ENCODE measurements around the gene SLC45A1. TPM values are rescaled to one million over a fixed set of nuclear protein-coding genes. Genes with fewer than 3 reads are reported as not detected.

SLC45A1 gene
- total and polyA plus RNA-seq, 12 donors = 0.53 to 4.1 (median 1.6) TPM

DNA sequence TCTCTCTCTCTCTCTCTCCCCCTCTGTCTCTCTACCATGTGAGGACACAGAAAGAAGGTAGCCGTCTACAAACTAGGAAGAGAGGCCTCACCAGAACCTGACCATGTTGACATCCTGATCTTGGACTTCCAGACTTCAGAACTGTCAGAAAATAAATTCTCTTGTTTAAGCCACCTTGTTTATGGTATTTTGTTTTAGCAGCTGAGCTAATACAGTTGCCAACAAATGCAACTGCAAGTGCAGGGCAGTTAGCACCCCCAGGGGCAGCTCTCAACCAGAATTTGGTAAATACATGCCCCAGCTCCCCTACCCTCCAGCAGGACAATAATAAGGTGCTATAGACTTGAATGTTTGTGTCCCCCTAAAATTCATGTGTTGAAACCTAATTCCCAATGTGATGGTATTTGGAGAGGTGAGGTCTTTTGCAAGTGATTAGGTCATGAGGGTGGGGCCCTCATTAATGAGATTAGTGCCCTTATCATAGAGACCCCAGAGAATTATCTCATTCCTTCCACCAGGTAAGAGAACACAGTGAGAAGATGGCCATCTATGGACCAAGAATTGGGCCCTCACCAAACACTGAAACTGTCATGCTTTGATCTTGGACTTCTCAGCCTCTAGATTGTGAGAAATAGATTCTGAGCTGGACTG lies 6.7 kb upstream of the SLC45A1 start:
- Histone ChIP-seq H3K4me3 (no peak overlapping the region), H3K9me3 (peaks cover 0 to 9% (median 0%) of the 10 kb centered on the region in 11 donors), H3K4me1 (peaks cover 0 to 20% (median 5%) of the 10 kb centered on the region in 9 donors), H3K27me3 (peaks cover 0 to 18% (median 0%) of the 10 kb centered on the region in 7 donors), H3K36me3 (no peaks in the 10 kb centered on the region), H3K27ac (no peak overlapping the region)
- TF ChIP-seq, protein P1, sequence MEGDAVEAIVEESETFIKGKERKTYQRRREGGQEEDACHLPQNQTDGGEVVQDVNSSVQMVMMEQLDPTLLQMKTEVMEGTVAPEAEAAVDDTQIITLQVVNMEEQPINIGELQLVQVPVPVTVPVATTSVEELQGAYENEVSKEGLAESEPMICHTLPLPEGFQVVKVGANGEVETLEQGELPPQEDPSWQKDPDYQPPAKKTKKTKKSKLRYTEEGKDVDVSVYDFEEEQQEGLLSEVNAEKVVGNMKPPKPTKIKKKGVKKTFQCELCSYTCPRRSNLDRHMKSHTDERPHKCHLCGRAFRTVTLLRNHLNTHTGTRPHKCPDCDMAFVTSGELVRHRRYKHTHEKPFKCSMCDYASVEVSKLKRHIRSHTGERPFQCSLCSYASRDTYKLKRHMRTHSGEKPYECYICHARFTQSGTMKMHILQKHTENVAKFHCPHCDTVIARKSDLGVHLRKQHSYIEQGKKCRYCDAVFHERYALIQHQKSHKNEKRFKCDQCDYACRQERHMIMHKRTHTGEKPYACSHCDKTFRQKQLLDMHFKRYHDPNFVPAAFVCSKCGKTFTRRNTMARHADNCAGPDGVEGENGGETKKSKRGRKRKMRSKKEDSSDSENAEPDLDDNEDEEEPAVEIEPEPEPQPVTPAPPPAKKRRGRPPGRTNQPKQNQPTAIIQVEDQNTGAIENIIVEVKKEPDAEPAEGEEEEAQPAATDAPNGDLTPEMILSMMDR (IDR thresholded peaks at IDR 0.05) = no peak
- intact Hi-C loops (cut with DNase I) = loop anchor here in 5 of 10 donors (5.0 to 10.0 kb wide), 3 partner anchors 326 to 636 kb away; no protein-coding TSS in a partner anchor
- DNase-seq (no peak), ATAC-seq (no peak)
- 90 to 92% methylated on average over 1 of the region's 1 CpG for WGBS, 2 donors

DNA sequence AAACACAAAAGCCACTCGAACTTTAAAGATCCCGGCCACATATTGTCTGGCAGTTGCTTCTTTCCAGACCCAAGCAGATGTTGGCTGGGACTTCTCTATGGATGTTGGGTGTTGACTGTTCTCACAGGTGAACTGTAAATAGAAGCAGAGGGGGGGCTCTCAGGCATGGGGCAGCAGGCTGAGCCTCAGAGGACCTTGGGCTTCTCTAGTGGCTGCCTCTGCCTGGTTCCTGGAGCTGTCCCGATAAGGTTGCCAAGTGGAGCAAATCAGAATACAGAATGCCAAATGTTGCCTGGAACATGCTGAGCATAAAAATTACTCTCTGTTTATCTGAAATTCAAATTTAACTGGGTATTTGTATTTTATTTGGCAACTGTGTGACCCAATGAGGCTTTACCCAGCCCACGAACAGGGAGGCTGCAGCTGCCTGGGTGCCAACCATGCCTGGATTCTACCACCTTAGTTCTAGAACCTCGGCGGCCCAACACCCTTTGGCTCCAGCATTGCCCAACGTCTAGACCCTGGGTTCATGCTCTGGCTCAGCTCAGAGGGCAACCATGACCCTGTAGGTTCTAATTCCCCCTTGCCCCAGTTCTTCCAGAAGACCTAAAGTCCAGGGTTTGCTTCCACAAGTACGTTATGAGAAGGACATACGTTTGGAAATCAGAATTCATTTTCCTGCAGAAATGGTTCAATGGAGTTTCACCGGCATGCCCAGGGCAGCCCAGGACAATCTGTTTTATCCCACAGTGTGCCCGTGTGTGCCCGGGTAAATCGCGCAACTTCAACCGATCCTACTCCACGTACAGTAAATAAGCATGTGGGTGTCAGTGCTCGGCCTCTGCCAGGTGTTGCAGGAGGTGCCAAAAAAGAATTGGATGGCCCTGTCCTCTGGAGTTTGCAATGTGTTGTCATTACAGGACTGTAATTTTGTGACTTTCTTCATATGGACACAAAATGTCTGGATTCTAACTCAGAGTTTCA lies 5.4 kb upstream of the SLC45A1 start:
- WGBS, 2 donors = 74 to 77% methylated on average over 17 of the region's 17 CpGs
- TF ChIP-seq, protein P1 (IDR thresholded peaks at IDR 0.05) = no peak
- DNase-seq = no peak
- H3K4me3 ChIP-seq = no peak overlapping the region
- peak in 6 of 8 donors; percentile 34 to 68 (median 58) for ATAC-seq
- intact Hi-C loops (cut with DNase I) = loop anchor here in 6 of 10 donors (1.0 to 10.0 kb wide), 4 partner anchors 281 to 638 kb away; no protein-coding TSS in a partner anchor
- H3K36me3 ChIP-seq = no peaks in the 10 kb centered on the region
- peaks cover 0 to 9% (median 0%) of the 10 kb centered on the region in 11 donors for H3K9me3 ChIP-seq
- H3K27me3 ChIP-seq = peaks cover 0 to 32% (median 0%) of the 10 kb centered on the region in 7 donors
- H3K27ac ChIP-seq = no peak overlapping the region
- peaks cover 0 to 24% (median 5%) of the 10 kb centered on the region in 9 donors for H3K4me1 ChIP-seq

DNA sequence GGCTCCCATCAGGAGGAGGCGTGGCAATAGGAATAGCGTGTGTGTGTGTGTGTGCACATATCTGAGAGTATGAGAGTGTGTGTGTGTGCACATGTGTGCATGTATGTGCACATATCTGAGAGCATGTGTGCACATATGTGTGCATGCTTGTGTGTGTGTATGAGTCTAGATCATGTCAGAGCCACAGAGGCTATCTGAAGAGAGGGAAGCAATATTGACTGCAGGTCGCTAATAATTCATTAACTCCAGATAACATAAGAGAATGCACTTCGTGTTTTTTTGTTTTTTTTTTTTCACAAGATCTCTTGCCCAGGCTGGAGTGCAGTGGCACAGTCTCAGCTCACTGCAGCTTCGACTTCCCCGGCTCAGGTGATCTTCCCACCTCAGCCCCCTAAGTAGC lies 4.7 kb upstream of the SLC45A1 start:
- ATAC-seq (no peak), DNase-seq (no peak)
- intact Hi-C loops (cut with DNase I) = loop anchor here in 6 of 10 donors (1.0 to 10.0 kb wide), 4 partner anchors 282 to 638 kb away; no protein-coding TSS in a partner anchor
- Histone ChIP-seq H3K4me3 (no peak overlapping the region), H3K27me3 (peaks cover 0 to 39% (median 0%) of the 10 kb centered on the region in 7 donors), H3K27ac (no peak overlapping the region), H3K36me3 (no peaks in the 10 kb centered on the region), H3K4me1 (peaks cover under 1 to 29% (median 10%) of the 10 kb centered on the region in 9 donors), H3K9me3 (peaks cover 0 to 9% (median 0%) of the 10 kb centered on the region in 11 donors)
- TF ChIP-seq, protein P1 (IDR thresholded peaks at IDR 0.05) = no peak
- WGBS, 2 donors = 83 to 91% methylated on average over 6 of the region's 6 CpGs
